Measurements from ENCODE around the gene TRIM24.
"Not testable (repeated sequence)": the region's sequence is repeated elsewhere in the genome, so short reads cannot be mapped to it uniquely, and the experiment has no call there.

The TRIM24 gene

DNA sequence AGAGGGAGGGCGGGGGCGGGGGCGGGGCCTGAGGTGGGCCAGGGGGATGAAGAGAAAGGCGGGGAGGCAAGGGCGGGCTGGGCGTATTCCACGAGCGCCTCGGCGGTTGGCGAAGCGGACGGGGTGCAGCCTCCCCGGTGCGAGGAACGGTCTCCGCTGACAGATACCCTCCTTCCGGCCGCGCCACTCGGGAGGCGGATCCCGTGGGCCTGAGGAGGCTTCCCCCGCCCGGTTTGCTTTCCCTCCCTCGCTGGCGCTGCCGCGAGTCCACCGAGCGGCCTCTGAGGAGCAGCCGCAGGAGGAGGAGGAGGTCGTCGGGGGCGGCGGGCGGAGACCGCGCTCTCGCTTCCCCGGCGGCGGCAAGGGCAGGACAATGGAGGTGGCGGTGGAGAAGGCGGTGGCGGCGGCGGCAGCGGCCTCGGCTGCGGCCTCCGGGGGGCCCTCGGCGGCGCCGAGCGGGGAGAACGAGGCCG is at the start of gene TRIM24:
TSS of gene TRIM24 (plus strand) at position 84 of the 473 bp plus-strand sequence. CDS start at position 374, 290 bp downstream.
- DNase-seq = peak in 1 of 2 donors; percentile 99

DNA sequence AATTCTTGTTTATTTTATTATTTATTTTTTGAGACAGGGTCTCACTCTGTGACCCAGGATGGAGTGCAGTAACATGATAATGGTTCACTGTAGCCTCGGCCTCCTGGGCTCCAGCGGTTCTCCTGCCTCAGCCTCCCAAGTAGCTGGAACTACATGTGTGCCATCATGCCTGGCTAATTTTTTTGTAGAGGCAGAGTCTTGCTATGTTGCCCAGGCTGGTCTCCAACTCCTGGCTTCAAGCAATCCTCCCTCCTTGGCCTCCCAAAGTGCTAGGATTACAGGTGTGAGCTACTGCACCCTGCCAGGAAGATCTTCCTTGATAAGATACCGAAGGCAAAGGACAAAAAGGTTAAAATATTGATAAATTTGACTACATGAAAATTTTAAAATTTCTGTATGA is 48.0 kb upstream of the TRIM24 start:
- DNase-seq = not testable (repeated sequence)

DNA sequence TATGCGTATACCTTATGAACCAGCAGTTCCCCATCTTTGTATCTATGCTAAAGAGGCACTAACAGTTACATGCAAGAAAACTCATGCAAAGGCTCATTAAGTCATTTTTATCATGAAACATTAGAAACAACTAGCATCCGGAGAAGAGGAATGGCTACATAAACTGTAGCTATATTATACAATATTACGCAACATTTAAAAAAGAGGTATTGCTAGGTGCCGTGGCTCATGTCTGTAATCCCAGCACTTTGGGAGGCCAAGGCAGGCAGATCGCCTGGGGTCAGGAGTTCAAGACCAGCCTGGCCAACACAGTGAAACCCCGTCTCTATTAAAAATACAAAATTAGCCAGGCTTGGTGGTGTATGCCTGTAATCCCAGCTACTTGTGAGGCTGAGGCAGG is 47.1 kb upstream of the TRIM24 start:
- DNase-seq = not testable (repeated sequence)

DNA sequence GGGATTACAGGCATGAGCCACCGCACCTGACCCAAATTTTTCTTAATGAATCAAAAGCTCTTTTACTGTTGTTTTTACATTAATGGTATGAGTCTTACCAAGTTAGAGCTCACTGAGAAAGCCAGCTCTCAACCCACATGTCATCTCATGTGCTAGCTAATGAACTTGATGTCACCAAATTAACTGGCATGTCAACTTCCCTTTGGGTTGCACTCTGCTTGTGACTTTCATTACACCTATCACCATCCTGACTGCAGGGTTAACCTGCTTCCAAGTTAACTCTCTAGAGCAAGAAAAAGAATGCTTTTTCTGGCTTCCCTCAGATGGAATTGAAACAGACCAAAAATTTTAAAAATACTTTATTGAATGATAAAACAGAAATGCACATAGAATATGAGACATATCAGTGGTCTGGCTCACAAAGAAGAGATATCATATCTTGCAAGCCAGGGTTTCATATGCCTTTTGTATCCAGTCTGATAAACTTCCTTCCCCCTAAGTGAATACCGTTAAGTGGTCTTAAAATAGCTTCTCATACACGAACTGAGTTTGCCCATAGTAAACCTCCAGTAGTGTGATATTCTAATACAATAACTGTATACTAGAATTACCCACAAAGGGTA is 42.9 kb upstream of the TRIM24 start:
- DNase-seq = no peak

DNA sequence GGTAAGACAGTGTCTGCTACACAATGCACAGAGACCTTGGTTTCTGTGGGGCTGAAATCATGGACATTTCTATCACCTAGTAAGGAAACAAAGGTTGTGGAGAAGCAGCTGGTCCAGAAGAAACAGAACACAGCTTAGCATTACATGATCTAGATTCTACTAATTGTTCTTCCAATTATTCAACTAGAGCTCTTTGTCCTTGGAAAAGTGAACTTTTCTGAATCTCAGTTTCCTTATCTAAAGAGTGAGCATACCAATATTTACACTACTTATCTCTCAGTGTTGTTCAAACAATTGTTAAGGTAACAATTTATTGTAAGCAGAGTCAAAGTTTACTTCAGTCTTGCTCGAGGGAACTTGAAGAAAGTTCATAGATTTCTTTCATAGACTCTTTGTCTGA is 42.3 kb upstream of the TRIM24 start:
- DNase-seq = no peak

DNA sequence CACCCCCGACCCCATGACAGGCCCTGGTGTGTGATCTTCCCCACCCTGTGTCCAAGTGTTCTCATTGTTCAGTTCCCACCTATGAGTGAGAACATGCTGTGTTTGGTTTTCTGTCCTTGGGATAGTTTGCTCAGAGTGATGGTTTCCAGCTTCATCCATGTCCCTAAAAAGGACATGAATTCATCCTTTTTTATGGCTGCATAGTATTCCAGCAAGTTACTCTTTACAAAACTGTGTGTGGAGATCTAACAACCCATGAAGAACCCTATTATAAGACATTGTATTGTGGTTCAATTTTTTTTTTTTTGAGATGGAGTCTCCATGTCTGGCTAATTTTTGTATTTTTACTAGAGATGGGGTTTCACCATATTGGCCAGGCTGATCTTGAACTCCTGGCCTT is 41.7 kb upstream of the TRIM24 start:
- not testable (repeated sequence) for DNase-seq

DNA sequence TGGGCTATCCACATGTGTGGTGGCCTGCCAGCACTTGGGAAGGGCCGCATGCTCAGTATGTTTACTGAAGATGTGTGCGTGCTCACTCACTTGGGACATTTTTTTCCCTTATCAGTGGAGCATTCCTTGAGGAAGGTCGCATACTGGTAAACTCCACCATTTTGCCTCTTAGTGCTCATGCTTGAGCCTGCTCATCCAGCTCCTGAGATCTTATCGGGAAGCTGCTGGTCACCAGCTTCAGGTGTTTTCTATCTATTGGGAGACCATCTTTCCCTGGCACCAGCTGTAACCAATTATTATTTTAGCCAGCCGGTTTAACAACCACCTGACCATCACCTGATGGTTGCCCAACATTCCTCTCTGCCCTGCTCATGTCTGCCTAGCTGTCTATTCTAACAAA is 35.0 kb upstream of the TRIM24 start:
- no peak for DNase-seq

DNA sequence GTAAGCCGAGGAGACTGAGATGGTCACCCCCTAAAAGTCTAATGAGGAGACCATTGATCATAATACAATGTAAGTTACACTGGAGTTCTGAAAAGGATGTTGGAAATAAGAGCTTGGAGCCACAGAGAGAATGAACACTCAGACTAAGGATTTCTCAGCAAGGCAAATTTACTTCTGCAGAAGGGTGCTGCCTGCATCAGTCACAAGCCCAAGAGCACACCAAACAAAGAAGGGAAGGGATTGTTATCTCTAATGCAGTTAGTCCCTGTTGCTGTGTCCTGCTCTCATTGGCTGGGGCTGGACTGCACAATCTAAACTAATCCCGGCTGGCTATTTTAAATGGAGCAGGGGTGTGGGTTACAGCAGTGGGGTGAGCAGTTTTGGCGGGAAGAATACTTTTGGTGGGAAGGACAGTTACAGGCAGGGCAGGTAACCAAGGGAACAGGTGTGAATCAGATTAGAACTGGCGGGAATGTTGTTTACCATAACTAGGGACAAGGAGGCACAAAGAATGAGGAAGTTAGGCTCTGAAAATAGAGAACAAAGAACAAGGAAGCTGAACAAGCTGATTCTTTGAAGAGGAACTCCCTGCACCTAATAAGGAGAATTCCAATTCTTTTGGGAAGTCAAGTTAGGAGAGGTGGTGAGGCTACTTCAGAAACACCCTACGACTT is 30.3 kb upstream of the TRIM24 start:
- no peak for DNase-seq

DNA sequence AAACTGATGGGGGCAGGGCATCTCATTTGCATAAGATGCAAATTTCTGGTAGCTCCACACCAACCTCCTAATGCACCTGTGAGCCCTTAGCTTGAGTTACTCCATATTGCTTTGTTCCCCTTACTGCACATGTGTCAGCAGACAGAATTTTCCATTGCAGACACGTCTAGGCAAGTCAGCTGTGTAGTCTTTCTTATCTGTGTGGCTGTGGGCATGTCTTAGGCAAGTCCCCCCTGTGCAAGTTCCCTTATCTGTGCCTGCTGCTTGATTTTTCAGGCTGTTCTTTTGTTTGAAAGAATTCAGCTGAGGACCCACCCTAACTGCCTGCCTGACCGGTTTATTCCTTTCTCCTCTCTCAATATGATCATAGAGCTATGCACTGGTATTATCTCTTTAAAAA is 28.5 kb upstream of the TRIM24 start:
- no peak for DNase-seq

DNA sequence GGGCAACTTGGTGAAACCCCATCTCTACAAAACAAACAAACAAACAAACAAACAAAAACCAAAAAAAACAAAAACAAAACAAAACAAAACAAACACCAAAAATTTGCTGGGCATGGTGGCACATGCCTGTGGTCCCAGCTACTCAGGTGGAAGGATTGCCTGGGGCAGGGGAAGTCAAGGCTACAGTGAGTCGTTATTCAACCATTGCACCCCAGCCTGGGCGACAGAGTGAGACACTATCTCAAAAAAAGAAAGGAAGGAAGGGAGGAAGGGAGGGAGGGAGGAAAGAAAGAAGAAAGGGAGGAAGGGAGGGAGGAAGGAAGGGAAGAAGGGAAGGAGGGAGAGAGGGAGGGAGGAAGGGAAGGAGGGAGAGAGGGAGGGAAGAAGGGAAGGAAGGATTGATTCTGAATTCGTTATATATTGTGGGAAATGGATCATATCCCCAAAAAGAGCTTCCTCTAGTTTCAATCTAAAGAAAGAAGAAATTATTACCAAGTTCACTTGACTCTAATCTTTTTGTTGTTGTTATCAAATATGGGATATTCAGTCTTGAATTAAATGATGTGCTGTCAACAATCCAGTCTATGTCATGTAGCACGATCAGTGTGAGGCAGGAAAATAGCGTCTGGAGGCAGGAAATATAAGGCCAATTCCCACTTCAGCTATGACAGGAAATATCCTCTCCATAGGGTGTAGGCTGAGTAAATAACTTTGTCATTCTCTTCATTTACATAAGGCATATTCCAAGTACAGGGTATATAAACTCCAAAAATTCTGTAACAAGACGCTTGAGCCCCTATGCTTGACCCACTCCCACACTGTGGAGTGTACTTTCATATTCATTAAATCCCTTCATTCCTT is 26.2 kb upstream of the TRIM24 start:
- no peak for DNase-seq

DNA sequence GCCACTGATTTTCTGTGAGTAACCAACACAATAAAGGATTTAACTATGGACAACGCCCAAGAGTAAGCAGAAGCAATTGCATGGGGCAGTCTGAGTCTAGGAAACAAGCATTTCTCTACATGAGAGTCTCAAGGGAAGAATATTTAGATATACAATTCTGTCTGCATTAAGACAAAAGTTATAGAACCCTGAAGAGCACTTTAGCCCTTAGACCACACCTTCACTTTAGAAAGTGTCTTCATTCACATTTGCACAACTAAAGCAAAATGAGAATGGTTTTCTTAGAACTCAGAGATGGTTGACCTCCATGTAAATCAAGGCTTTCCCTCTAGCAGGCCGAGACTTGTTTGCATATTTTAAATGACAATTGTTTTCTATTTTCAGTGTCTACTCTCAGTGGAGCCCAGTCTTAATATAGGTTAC is 25.5 kb upstream of the TRIM24 start:
- no peak for DNase-seq

DNA sequence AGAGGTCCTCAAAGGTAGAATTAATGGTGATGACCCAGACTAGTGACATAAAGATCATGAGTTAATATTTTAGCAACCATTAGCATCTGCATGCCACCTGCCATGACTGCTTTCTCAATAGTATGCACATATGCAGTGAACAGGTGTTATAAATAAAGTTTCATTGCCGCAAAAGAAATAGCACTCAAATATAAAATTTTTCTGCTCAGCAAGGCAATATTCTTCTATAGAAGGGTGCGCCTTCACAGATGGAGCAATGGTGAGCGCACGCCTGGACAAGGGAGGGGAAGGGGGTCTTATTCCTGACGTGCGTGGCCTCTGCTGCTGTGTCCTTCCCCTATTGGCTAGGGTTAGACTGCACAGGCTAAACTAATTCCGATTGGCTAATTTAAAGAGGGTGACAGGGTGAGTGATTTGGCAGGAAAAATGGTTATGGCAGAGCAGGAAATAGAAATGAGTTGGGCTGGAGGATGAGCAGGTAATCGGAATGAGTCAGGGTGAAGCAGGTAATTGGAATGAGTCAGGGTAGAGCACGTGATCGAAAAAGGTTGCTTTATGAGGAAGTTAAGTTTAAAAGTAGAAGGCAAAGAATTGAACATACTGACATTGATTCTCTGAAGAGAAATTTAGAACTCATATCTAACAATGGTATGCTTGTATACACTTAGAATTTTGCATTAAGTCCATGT is 24.7 kb upstream of the TRIM24 start:
- no peak for DNase-seq

DNA sequence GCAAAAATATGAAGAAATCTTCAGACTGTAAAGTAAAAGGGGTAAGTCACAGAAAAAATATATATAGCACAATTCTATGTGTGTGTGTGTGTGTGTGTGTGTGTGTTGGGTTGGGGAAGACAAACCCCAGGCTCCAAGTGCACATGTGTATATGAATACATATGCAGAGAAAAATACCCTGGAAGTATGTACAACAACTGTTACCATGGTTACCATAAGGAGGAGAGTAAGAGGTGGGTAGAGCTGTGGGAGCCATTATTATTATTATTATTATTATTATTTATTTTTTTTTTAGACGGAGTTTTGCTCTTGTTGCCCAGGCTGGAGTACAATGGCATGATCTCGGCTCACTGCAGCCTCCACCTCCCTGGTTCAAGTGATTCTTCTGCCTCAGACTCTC is 23.7 kb upstream of the TRIM24 start:
- no peak for DNase-seq

DNA sequence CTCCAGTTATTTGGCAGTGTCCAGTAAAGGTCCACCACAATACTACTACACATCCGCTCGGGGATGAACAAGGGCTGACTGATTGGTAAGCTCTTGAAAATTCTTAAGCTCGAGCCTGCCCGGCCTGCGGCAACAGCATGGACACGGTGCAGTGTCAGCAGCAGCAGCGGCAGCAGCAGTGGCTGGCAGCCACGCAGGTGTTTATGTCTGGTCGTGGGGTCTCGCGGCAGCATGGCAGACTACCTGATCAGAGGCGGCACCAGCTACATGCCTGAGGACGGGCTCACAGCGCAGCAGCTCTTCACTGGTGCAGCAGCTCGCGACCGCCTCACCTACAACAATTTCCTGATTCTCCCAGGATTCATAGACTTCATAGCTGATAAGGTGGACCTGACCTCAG is 19.6 kb upstream of the TRIM24 start:
- no peak for DNase-seq

DNA sequence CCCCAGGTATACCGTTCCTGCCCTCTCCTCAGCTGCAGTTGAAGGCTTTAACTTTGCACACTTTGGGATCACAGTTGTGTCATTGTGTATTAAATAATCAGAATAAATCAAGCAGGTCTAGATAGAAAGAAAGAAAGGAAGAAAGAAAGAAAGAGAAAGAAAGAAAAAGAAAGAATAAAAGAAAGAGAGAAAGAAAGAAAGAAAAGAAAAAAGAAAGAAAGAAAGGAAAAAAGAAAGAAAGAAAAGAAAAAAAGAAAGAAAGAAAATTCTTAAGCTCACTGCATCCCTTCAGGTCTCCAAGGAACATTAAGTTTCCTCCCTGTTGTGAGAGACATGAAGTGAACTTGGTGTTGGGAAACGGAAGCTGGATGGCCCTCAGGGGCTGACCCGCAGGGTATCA is 17.2 kb upstream of the TRIM24 start:
- no peak for DNase-seq

DNA sequence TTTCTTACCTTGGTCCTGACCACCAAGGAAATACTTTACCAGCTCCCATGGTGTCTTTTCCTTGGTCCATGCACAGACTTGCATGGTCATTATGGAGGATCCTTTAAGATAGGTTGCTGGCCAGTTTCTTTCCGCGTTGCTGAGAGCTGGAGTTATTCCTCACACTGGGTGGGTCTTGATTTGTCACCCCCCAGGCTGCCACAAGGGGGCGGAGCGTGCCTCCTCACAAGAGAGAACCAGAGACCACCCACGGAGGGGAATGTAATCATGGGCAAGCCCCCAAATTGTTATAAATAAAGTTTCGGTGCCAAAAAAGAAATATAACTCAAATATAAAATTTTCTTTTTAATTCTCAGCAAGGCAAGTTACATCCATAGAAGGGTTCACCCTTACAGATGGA is 10.5 kb upstream of the TRIM24 start:
- no peak for DNase-seq

DNA sequence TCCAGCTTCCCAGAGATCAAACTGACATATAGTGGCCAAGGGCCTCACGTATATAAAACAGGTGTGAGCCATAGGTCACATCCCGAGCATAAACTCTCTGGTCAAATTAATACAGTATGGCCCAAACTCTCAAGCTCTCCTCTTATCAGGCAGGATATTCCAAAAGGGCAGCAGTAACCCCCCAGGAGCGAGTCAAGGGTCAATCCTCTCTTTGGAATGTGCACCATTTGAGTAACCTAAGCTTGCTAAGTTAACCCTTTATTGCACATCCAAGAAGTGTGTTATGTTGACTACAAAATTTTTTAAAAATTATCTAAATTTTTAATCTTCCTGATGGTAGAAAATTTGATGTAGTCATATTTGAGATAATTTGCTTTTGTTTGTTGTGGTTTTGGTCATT is 4.5 kb upstream of the TRIM24 start:
- DNase-seq = no peak

DNA sequence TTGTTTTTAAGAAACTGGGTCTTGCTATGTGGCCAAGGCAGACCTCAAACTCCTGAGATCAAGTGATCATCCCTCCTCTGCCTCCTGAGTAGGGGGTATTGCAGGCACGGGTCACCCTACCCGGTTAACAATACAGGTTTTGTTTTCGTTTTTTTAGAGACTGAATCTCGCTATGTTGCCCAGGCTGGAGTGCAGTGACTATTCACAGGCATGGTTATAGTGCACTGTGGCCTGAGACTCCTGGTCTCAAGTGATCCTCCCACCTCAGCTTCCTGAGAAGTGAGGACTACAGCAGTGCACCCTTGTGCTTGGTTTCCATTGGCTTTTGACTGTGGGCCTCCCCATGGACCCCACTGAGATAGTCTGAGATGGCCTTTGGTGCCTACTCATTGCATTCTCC is 3.8 kb upstream of the TRIM24 start:
- DNase-seq = no peak

DNA sequence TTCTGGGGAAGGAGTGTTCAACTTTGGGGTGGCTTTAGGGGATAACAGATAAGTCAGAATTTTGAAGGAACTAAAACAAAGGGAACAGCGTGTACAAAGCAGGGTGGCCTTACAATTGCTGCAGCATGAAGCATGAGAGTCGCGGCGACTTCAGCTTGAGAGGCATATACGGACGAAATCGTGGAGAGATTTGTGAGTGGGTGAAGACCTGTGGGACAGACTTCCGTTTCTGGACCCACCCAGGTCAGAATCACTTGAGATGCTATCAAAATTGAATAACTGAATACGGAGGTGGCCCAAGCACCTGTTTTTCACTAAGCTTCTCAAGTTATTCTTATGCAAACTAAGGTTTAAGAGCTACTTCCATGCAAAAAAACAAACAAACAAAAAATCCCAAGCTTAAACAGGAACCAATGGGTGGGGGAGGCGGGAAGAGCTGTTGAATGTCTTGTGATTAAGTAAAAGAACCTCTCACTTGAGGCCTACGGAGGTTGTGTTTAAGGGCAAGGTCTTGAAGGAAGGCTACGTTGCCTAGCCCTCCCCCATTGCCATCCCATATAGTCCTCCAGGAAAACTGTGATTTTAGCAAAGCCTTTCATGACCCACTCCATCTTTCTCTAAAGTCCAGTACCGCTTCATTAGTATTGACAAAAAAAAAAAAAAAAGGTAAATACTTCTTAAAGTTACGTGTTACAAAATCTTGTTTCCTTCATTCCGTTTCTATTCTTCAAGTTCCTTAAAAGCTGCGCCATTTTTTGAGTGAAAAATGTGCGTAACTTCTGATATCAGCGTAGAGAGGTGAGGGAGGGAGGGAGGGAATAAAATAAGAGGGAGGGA is 1.3 kb upstream of the TRIM24 start:
- no peak for DNase-seq

DNA sequence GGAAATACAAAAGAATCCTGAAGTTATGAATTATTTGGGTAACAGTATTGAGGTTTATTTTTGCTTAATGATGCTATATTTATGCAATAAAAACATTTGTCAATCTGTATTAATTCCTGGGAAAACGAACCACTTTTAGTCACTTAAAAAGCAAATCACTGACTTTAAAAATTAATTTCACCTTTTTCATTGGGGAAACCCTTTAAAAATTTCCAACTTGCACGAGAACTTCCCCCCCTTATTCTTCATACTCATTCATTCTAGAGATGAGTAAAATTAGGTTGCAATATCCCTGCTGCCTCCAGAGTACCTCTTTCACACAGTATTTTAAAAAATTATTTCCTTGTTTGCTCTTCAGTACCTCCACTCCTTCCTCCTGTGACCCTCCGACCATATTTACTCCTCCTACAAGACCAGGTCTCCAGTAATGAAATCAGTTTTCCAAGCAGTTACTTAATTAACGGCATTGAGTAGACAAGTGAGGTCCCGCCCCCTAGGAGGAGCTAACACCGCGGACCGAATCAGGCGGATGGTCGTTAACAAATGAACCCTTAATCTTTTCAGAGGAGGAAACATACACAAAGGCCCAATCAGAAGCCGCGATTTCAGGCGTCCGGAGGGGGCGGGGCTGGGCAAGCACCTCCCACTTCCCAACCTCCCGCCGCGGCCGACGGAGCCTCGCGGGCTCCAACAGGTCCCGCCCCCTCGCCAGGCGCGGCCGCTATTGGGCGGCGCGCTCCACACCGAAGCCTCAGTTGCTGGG is 465 bp upstream of the TRIM24 start:
- peak; percentile 98 to 99 for DNase-seq

Measured in hippocampal formation (tissue), 2 donors.